Measurements from ENCODE around the gene GRID1. TPM values are rescaled to one million over a fixed set of nuclear protein-coding genes. Genes with fewer than 3 reads are reported as not detected.

Gene GRID1
- total and polyA plus RNA-seq, 10 of the 15 experiments (the other 5 are each of a cell fraction or from before 2014, with no cell fraction given), result 0.04 to 0.62 (median 0.08) TPM; not detected in 5

GRCh38 chr10:86339226-86339865 is 27.2 kb downstream of the GRID1 start:
- Histone ChIP-seq H3K27ac (ENCODE audit: control insufficient read depth, insufficient read depth) (no peak overlapping the region), H2AFZ (ENCODE audit: control insufficient read depth, low read depth, low read length) (no peak overlapping the region), H3K9me3 (replicated peaks; ENCODE audit: control insufficient read depth, insufficient read depth, low read length) (no peaks in the 10 kb centered on the region; the same call in 2 of the 3 replicates), H3K4me1 (ENCODE audit: control insufficient read depth, insufficient read depth, low read length) (peaks cover 5% of the 10 kb centered on the region; the same call in 1 of the 2 replicates), H3K36me3 (ENCODE audit: control insufficient read depth in 2 of 2, insufficient read depth in 2 of 2, low read length in 1 of 2) (no peaks in the 10 kb centered on the region), H3K9ac (ENCODE audit: control insufficient read depth, insufficient read depth, low read length) (no peak overlapping the region), H4K20me1 (ENCODE audit: control insufficient read depth, insufficient read depth) (no peaks in the 10 kb centered on the region; the same call in 1 of the 2 replicates), H3K79me2 (ENCODE audit: control insufficient read depth, insufficient read depth, low read length) (no peaks in the 10 kb centered on the region), H3K4me2 (ENCODE audit: control insufficient read depth, insufficient read depth) (no peak overlapping the region), H3K4me3 (no peak overlapping the region), H3K27me3 (replicated peaks in 1 of 2; ENCODE audit: control insufficient read depth in 2 of 2, insufficient read depth in 2 of 2, low read length in 1 of 2) (no peaks in the 10 kb centered on the region)
- BruUV-seq (replicated peaks), result no TSS peak
- ChIA-PET RAD21 (ENCODE audit: unreplicated experiment) (no interaction called here), CTCF (interaction anchor here (0.9 kb wide), 1 partner anchor 31 kb away, joined by 3 read pairs; no protein-coding TSS in a partner anchor), POLR2A (no interaction called here), SMC1A (ENCODE audit: uncharacterized antibody, unreplicated experiment) (no interaction called here)
- in situ Hi-C loops (cut with MboI), result no loop called here
- no peak for TF ChIP-seq ASH2L (IDR thresholded peaks at IDR 0.05; ENCODE audit: borderline replicate concordance, low read depth)
- TF ChIP-seq POLR2AphosphoS5 (IDR thresholded peaks at IDR 0.05; ENCODE audit: low read length), result no peak
- TF ChIP-seq MEF2B (IDR thresholded peaks at IDR 0.05; ENCODE audit: partially characterized antibody, poor library complexity, severe bottlenecking), result no peak
- TF ChIP-seq SMC3 (IDR thresholded peaks at IDR 0.05; ENCODE audit: borderline replicate concordance, low read length), result no peak
- TF ChIP-seq MEF2A (IDR thresholded peaks at IDR 0.05; ENCODE audit: insufficient read depth, low read depth, low read length), result no peak
- no peak for TF ChIP-seq ZBTB33 (IDR thresholded peaks at IDR 0.05)
- TF ChIP-seq RUNX3 (IDR thresholded peaks at IDR 0.05; ENCODE audit: low read length), result no peak
- TF ChIP-seq DPF2 (IDR thresholded peaks at IDR 0.05), result no peak
- TF ChIP-seq, protein P1, sequence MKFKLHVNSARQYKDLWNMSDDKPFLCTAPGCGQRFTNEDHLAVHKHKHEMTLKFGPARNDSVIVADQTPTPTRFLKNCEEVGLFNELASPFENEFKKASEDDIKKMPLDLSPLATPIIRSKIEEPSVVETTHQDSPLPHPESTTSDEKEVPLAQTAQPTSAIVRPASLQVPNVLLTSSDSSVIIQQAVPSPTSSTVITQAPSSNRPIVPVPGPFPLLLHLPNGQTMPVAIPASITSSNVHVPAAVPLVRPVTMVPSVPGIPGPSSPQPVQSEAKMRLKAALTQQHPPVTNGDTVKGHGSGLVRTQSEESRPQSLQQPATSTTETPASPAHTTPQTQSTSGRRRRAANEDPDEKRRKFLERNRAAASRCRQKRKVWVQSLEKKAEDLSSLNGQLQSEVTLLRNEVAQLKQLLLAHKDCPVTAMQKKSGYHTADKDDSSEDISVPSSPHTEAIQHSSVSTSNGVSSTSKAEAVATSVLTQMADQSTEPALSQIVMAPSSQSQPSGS (IDR thresholded peaks at IDR 0.05; ENCODE audit: low read length), result no peak
- WGBS (ENCODE audit: insufficient coverage, insufficient replicate concordance, low lambda C conversion rate, missing lambda C conversion rate), result 38% methylated on average over 12 of the region's 12 CpGs
- FAIRE-seq, result no peak
- intact Hi-C loops (cut with micrococcal nuclease; ENCODE audit: unreplicated experiment), result no loop called here
- no peak for ATAC-seq
- no peak for DNase-seq (ENCODE audit: low read depth, low spot score)
